GM21717 (cell line): ENCODE data around the gene DNTT.

Experiments used
- ATAC-seq: cut with Tn5 transposase; IDR thresholded peaks from one replicate; pipeline ENCODE4 v1.9.1; 2021; ENCODE audit warnings: mild to moderate bottlenecking, moderate library complexity; ENCODE audit not compliant: unreplicated experiment

The DNTT gene

DNA sequence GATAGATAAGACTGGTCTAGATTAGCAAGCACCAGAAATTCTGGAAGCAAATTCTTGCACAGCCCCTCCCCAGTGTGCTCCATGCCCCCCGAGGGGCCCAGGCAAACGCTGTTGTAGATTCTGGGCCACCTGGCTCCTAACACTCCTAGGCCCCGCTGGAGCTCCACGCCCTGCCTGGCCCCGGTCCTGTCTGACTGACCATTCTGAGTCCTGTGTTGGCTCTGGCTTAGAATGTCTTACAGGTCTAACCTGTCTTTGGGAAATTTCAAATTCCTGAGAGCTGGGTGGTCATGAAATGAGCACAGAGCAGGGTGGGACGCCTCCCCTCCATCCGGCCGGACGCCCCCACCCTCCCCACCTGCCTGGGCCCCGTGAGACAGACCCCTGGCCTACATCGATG is 67.1 kb downstream of the DNTT start:
- ATAC-seq, result no peak

DNA sequence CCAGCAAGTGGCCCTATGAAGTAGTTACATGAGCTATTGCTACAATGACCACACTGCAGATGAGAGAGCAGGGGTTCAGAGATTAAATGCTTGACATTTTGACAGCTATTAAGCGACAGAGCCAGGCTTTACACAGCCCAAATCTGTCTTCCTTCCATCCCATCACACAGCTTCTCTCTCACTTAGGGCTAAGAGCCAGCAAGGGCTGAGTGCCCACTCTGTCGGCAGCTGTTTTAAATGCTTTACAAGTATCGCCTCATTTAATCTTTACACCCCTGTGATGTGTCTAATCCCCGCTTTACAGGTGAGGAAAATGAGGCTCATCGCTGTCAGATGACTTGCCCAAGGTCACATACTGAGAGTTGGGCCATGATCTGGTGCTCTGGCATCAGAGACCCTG is 69.8 kb downstream of the DNTT start:
- ATAC-seq, result no peak

DNA sequence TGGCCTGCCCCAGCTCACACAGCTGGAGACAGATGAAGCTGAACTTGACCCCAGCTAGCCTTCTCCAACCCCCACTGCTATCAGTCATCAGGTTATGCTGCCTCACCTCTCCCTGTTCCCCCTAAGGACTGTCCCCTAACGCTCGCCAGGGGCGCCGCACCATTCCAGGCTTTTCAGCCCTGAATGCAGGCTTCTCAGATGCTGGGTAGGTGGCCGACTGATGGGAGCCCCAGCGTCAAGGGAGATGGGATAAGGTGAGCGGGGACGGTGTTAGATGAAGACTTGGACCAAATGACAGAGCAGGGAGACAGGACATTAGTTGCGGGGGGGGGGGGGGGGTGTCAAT is 70.4 kb downstream of the DNTT start:
- no peak for ATAC-seq

DNA sequence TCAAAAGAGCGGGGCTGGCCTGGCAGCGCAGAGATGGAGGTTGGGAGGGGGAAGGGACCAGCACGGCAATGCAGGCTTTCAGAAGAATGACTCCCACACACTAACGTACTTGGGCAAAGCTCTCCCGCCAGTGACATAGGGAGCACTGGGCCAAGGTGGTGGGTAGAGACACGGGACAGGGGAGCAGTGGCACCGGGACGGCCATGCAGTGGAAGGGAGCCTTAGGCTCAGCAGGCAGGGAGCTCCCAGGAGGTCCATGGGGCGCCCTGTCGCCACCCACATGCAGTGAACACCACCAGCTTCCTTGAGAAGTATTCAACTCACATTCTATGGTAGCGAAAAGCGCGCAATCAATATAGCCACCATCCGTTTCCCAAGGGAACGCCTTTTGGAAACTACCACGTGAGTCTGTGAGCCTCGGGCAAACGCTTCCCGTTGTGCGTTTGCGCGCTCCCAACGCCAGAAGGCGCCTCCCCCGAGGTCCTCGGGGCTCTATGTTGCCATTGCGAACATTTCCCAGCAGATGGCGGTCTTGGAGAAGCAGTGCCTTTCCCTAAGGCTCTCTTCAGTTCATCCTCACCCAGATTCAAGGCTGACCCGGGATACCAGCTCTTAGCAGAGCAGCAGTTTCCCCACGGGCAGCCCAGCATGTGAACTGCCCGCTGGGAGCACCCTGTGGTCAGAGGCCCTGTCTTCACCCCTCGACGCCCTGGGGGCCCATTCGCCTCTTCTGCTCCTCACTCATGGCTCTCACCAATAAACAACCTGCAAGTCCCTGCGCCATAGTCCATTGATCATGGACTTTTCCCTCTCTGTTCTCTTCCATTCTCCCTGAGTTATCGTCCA is 71.0 kb downstream of the DNTT start:
- peak; percentile 70 for ATAC-seq

DNA sequence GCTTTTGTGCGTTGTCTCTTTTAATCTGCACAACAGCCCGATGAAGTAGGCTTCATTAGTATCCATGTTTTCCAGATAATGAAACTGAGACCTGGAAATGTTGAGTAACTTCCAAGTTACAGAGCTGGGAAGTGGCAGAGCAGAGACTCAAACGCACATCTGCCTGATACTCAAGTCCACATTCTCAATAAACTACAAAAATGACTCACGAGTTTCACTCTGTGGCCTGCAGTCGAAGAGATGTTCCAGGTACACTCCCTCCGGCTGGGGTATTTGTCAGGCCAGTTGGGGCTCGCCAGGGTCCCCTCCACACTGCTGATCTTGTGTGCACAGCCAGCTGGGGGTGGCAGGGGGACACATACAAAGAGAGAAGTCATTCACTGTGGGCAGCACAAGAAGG is 72.2 kb downstream of the DNTT start:
- no peak for ATAC-seq

DNA sequence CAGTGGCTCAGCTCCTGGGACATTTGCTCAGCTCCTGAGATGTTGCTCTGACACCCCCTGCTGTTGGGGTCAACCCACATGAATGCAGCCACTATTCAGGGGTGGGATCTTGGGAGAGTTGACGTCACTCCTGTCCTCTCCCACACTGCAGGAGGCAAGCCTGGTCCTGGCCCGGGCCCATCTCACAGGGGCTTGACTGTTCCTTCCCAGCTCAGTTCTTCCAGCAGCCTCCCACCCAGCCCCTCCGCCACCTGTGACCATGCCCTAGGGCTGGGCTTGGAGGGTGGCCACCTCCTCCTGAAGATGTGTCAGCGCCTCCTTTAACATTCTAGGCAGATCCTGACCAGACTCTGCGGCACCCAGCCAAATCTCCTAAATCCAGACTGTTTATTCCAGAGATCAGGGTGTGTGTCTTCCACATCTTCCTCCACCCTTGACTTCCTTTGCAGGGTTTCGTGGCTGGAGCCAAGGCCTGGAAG is 73.6 kb downstream of the DNTT start:
- no peak for ATAC-seq

DNA sequence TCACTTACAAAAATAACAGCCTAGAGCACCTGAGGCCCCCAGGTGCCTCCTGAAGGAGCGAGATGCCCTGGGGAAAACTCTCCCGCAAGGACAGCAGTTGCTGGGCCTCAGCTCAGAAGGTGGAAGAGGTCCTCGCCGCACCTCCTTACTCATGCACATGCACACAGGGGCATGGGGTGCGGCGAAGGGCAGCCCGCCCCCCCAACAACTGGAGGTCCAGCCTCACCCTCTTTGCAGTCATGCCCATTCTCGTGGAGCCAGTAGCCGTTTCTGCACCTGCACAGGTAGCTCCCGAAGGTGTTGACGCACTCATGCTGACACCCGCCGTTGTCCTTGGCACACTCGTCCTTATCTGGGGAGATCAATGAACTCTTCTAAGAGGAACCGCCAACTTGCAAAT is 74.5 kb downstream of the DNTT start:
- no peak for ATAC-seq

DNA sequence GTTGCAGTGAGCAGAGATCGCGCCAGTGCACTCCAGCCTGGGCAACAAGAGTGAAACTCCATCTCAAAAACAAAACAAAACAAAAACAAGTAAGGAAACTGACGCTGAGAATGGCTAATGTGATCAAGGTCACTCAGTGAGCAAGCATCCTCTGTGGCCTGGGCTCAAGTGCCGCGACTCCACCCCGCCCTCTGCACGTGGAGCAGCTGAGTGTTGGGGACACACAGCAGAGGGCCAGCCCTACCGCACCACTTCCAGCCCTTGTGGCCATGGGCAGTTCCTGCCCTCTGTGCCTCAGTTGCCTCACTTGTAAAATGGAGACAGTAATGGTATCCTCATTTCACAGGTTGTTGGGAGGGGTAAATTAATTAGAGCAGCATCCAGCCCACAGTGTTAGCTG is 75.5 kb downstream of the DNTT start:
- ATAC-seq, result no peak

DNA sequence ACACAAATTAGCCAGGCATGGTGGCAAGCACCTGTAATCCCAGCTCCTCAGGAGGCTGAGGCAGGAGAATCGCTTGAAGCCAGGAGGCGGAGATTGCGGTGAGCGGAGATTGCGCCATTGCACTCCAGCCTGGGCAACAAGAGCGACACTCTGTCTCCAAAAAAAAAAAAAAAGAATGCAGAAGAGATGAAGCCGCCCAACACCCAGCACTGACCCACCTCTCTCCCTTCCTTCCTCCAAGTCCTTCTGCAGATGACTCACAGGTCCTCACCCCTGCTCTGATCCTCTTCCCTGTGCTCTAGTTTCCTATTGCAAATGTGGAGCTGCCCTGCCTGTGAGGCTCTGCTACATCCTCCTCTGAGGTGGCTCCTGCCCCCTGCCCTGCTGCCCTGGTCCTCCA is 76.6 kb downstream of the DNTT start:
- ATAC-seq, result no peak

DNA sequence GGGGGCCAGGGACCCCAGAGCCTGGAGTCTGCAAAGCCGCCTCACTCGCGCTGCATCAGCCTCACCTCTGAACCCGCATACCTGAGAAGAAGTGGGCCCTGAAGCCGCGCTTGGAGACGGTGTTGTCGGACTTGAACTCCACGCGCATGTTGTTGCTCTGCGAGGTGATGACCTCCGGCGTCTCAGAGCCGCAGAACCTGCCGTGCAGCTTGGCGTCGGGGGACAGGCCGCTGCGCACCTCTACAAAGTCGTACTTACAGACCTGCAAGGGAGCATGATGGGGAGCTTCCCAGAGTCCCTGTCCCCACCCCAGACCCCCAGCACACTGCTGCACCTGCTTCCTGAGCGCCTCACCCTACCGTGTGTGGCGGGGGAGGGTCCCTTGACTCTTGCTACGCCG is 80.3 kb downstream of the DNTT start:
- ATAC-seq, result no peak

DNA sequence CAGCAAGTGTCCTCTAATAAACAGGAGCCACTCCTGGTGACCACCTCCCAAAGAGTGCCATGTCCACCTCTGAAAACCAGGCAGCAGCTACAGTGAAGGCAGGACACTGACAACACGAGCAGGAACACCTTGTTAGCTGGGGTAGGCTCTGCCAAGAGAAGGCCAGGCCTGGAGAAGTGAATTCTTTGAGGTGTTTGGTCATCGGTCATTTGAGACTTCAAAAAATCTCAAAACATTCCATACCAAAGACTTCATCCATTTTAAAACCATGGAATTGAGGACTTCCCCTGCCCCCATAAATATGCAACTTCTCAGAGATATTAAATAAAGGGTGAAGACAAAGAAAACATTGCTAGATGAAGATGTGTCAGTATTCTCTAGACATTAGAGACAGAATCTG is 82.9 kb downstream of the DNTT start:
- no peak for ATAC-seq

DNA sequence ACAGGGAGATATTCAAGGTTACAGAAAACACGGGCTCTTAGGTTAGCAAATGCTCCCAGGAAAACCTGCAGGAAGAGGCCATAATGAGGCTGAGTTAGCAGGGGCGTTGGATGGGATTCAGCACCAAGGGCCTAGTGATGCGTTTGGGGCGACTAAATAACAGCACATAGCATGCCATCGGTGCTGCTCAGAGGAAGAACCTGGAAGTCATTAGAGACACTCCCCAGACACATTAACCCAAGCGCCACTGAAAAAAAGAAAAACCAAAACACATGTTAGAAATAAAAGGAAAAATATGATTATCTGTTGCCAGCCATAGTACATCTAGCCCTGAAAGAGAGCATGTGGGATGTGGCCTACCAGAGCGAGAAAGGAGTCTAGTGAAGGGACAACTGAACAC is 83.4 kb downstream of the DNTT start:
- ATAC-seq, result no peak
